T-helper 1 cell treated with Interleukin-12 subunit alpha and Interleukin-12 subunit beta and Interleukin-4 antibody, amounts not matched to agents 30 ng/mL and 1 ng/mL, for 36 hours (primary cell): ENCODE results near the gene IQCB1. TPM values are rescaled to one million over a fixed set of nuclear protein-coding genes. Genes with fewer than 3 reads are reported as not detected.
"Not testable (repeated sequence)": the region's sequence is repeated elsewhere in the genome, so short reads cannot be mapped to it uniquely, and the experiment has no call there.

Experiments
- intact Hi-C: fragments of 100-400 bp; cut with micrococcal nuclease; formaldehyde crosslinking; loops from one replicate; pipeline ENCODE4 v1.15.1; 2024
- total RNA-seq: library from RNA; stranded (reverse); gene quantifications from 2 replicates; pipeline ENCODE4 v1.2.3, GENCODE V29; 2022

The IQCB1 gene
- 32.2 and 39.1 TPM in 2 replicates for total RNA-seq

- intact Hi-C loops, result loop anchor here (1.0 to 10.0 kb wide), 21 partner anchors 86 to 1750 kb away; partner anchors contain the start of genes DTX3L, FAM162A, GOLGB1 and GTF2E1
These were observed at the start of gene IQCB1, which contains the start of gene EAF2 for GRCh38 chr3:121834671-121835464. Gene IQCB1 (minus strand): TSS chr3:121835060. CDS start chr3:121828960, 6,100 bp downstream. Gene EAF2 (plus strand): TSS chr3:121835209. CDS start chr3:121835286, 77 bp downstream.

- intact Hi-C loops, result loop anchor here (1.0 to 2.0 kb wide), 5 partner anchors 209 to 417 kb away; no protein-coding TSS in a partner anchor
These were observed 48.6 kb upstream of the IQCB1 start for GRCh38 chr3:121883507-121883906.

GRCh38 chr3:121878411-121878810, 43.6 kb upstream of the IQCB1 start:
- intact Hi-C loops, result no loop called here

GRCh38 chr3:121871430-121871829, 36.6 kb upstream of the IQCB1 start:
- intact Hi-C loops, result no loop called here

GRCh38 chr3:121870717-121871116, 35.9 kb upstream of the IQCB1 start:
- intact Hi-C loops, result no loop called here

- intact Hi-C loops, result no loop called here
These were observed 34.9 kb upstream of the IQCB1 start for GRCh38 chr3:121869736-121870135.

- intact Hi-C loops, result no loop called here
These were observed 28.9 kb upstream of the IQCB1 start for GRCh38 chr3:121863801-121864200.

- intact Hi-C loops, result not testable (repeated sequence)
These were observed 28.4 kb upstream of the IQCB1 start for GRCh38 chr3:121863247-121863646.

- intact Hi-C loops, result not testable (repeated sequence)
These were observed 22.9 kb upstream of the IQCB1 start for GRCh38 chr3:121857778-121858177.

- intact Hi-C loops, result loop anchor here (1.0 kb wide), 1 partner anchor 404 kb away; no protein-coding TSS in a partner anchor
These were observed 20.7 kb upstream of the IQCB1 start for GRCh38 chr3:121855555-121855954.

- intact Hi-C loops, result loop anchor here (2.0 kb wide), 1 partner anchor 15 kb away; no protein-coding TSS in a partner anchor
These were observed 17.4 kb upstream of the IQCB1 start for GRCh38 chr3:121852256-121852655.

- intact Hi-C loops, result no loop called here
These were observed 10.0 kb upstream of the IQCB1 start for GRCh38 chr3:121844892-121845291.

- intact Hi-C loops, result loop anchor here (5.0 to 10.0 kb wide), 4 partner anchors 675 to 1495 kb away; partner anchors contain the start of genes GTF2E1, KPNA1, LRRC58 and NDUFB4
These were observed 5.1 kb upstream of the IQCB1 start for GRCh38 chr3:121839962-121840361.

GRCh38 chr3:121836481-121836880, 1.6 kb upstream of the IQCB1 start:
- intact Hi-C loops, result loop anchor here (2.0 to 10.0 kb wide), 5 partner anchors 16 to 1492 kb away; partner anchors contain the start of genes GTF2E1, KPNA1, LRRC58 and NDUFB4

GRCh38 chr3:121836064-121836463, 1.2 kb upstream of the IQCB1 start:
- intact Hi-C loops, result loop anchor here (2.0 to 10.0 kb wide), 5 partner anchors 17 to 1491 kb away; partner anchors contain the start of genes GTF2E1, KPNA1, LRRC58 and NDUFB4

- intact Hi-C loops, result loop anchor here (1.0 to 10.0 kb wide), 20 partner anchors 86 to 1749 kb away; partner anchors contain the start of genes DTX3L, FAM162A, GOLGB1 and GTF2E1
These were observed 573 bp upstream of the IQCB1 start for GRCh38 chr3:121835465-121835801.

GRCh38 chr3:121834157-121834670, 646 bp downstream of the IQCB1 start:
- intact Hi-C loops, result loop anchor here (1.0 to 10.0 kb wide), 8 partner anchors 197 to 1751 kb away; partner anchors contain the start of genes DTX3L, HACD2, KPNA1 and LRRC58

- intact Hi-C loops, result no loop called here
These were observed 11.9 kb downstream of the IQCB1 start for GRCh38 chr3:121822973-121823372.

- intact Hi-C loops, result no loop called here
These were observed 13.2 kb downstream of the IQCB1 start for GRCh38 chr3:121821421-121822199.

GRCh38 chr3:121819236-121819635, 15.6 kb downstream of the IQCB1 start:
- intact Hi-C loops, result no loop called here

- intact Hi-C loops, result no loop called here
These were observed 16.3 kb downstream of the IQCB1 start for GRCh38 chr3:121818578-121818977.
